Smooth muscle cell (in vitro differentiated cells): ENCODE data around the gene PFKFB3. TPM values are rescaled to one million over a fixed set of nuclear protein-coding genes. Genes with fewer than 3 reads are reported as not detected.

ENCODE experiments used
- DNase-seq: peaks from one replicate; lab custom pipeline; 2025; ENCODE audit not compliant: unreplicated experiment; lab: John Stamatoyannopoulos, UW
- H2AFZ ChIP-seq: fragments of 200-600 bp; sonication (generic); 2 replicates; pipeline ENCODE4 v1.6.0; 2016; ENCODE audit warnings: antibody characterized with exemption, low read depth, mild to moderate bottlenecking
- H3F3A ChIP-seq: fragments of 200-600 bp; sonication (generic); 2 replicates; pipeline ENCODE4 v1.6.0; 2017; ENCODE audit warnings: antibody characterized with exemption, low read depth
- H3K27ac ChIP-seq: fragments of 200-600 bp; sonication (generic); 2 replicates; pipeline ENCODE4 v1.5.1; 2016; ENCODE audit warnings: low read depth, mild to moderate bottlenecking
- H3K27me3 ChIP-seq: fragments of 200-600 bp; sonication (generic); 2 replicates; pipeline ENCODE4 v1.6.1; 2016; ENCODE audit warnings: low read depth, mild to moderate bottlenecking
- H3K36me3 ChIP-seq: fragments of 200-600 bp; sonication (generic); 2 replicates; pipeline ENCODE4 v1.5.1; 2016; ENCODE audit warnings: low read depth
- H3K4me1 ChIP-seq: fragments of 200-600 bp; sonication (generic); 2 replicates; pipeline ENCODE4 v1.5.1; 2016; ENCODE audit warnings: low read depth
- H3K4me2 ChIP-seq: fragments of 200-600 bp; sonication (generic); 2 replicates; pipeline ENCODE4 v1.6.0; 2016; ENCODE audit warnings: mild to moderate bottlenecking
- H3K4me3 ChIP-seq: fragments of 200-600 bp; sonication (generic); 2 replicates; pipeline ENCODE4 v1.5.1; 2016; ENCODE audit warnings: mild to moderate bottlenecking
- H3K79me2 ChIP-seq: fragments of 200-600 bp; sonication (generic); 2 replicates; pipeline ENCODE4 v1.6.0; 2016; ENCODE audit warnings: low read depth, mild to moderate bottlenecking
- H3K9ac ChIP-seq: fragments of 200-600 bp; sonication (generic); 2 replicates; pipeline ENCODE4 v1.6.0; 2016; ENCODE audit warnings: low read depth
- H3K9me3 ChIP-seq: fragments of 200-600 bp; sonication (generic); replicated peaks from 2 replicates; pipeline ENCODE4 v1.5.1; 2016; ENCODE audit warnings: low read depth
- H4K20me1 ChIP-seq: fragments of 200-600 bp; sonication (generic); 2 replicates; pipeline ENCODE4 v1.6.0; 2016; ENCODE audit warnings: low read depth
- CTCF ChIP-seq: fragments of 200-600 bp; sonication (generic); IDR thresholded peaks from 2 replicates; pipeline ENCODE4 v1.5.1; 2017; ENCODE audit warnings: borderline replicate concordance, mild to moderate bottlenecking, antibody characterized with exemption; ENCODE audit not compliant: insufficient read depth, poor library complexity, severe bottlenecking
- WGBS: methylation state at CpG from one replicate; pipeline ENCODE4 v1.1.7; 2016; ENCODE audit warnings: low lambda C conversion rate; 5-methylcytosine and 5-hydroxymethylcytosine counted together
- polyA plus RNA-seq: library from polyadenylated mRNA; unstranded; fragments of >200 nt; fragmentation: Nextera tagmentation; extraction: Ambion mirVana; gene quantifications from 2 replicates; pipeline ENCODE4 v1.2.1, GENCODE V29; 2016
- total RNA-seq: library from RNA; depleted of rRNA; stranded (reverse); fragments of >200 nt; gene quantifications from 2 replicates; pipeline ENCODE4 v1.2.3, GENCODE V29; 2014

PFKFB3 gene
- total and polyA plus RNA-seq, 2 experiments from 2014 or later, result 61.3 to 68.3 TPM

GRCh38 chr10:6231730-6232129, 29.0 kb downstream of the PFKFB3 start:
- no peaks in the 10 kb centered on the region for H3K9me3 ChIP-seq
- H3K79me2 ChIP-seq, result peaks cover 4% of the 10 kb centered on the region
- DNase-seq, result no peak
- H3K4me3 ChIP-seq, result no peak overlapping the region
- H3K36me3 ChIP-seq, result peaks cover 28% of the 10 kb centered on the region
- TF ChIP-seq CTCF, result no peak
- H3K27ac ChIP-seq, result no peak overlapping the region
- no peak overlapping the region for H3K9ac ChIP-seq
- H4K20me1 ChIP-seq, result peaks cover 98% of the 10 kb centered on the region
- no peak overlapping the region for H3K4me2 ChIP-seq
- peaks cover 60% of the 10 kb centered on the region for H3F3A ChIP-seq
- no peak overlapping the region for H2AFZ ChIP-seq
- no peaks in the 10 kb centered on the region for H3K4me1 ChIP-seq
- 87% methylated on average over 11 of the region's 13 CpGs for WGBS
- no peaks in the 10 kb centered on the region for H3K27me3 ChIP-seq

GRCh38 chr10:6232225-6232807, 29.6 kb downstream of the PFKFB3 start:
- H3K9me3 ChIP-seq, result no peaks in the 10 kb centered on the region
- H3K4me3 ChIP-seq, result no peak overlapping the region
- peaks cover 4% of the 10 kb centered on the region for H3K79me2 ChIP-seq
- no peak overlapping the region for H3K9ac ChIP-seq
- peaks cover 59% of the 10 kb centered on the region for H3F3A ChIP-seq
- no peak for TF ChIP-seq CTCF
- H3K27me3 ChIP-seq, result no peaks in the 10 kb centered on the region
- H3K27ac ChIP-seq, result no peak overlapping the region
- WGBS, result 91% methylated on average over 14 of the region's 15 CpGs
- no peak for DNase-seq
- no peak overlapping the region for H2AFZ ChIP-seq
- no peak overlapping the region for H3K4me2 ChIP-seq
- H3K4me1 ChIP-seq, result no peaks in the 10 kb centered on the region
- H3K36me3 ChIP-seq, result peaks cover 28% of the 10 kb centered on the region
- peaks cover 96% of the 10 kb centered on the region for H4K20me1 ChIP-seq

GRCh38 chr10:6232846-6233724, 30.4 kb downstream of the PFKFB3 start:
- no peak overlapping the region for H3K4me3 ChIP-seq
- peaks cover 28% of the 10 kb centered on the region for H3K36me3 ChIP-seq
- no peak overlapping the region for H3K4me2 ChIP-seq
- H3F3A ChIP-seq, result peaks cover 62% of the 10 kb centered on the region
- H4K20me1 ChIP-seq, result peaks cover 89% of the 10 kb centered on the region
- no peak overlapping the region for H3K9ac ChIP-seq
- DNase-seq, result no peak
- TF ChIP-seq CTCF, result no peak
- no peaks in the 10 kb centered on the region for H3K9me3 ChIP-seq
- no peak overlapping the region for H3K27ac ChIP-seq
- peaks cover under 1% of the 10 kb centered on the region for H3K79me2 ChIP-seq
- H3K27me3 ChIP-seq, result no peaks in the 10 kb centered on the region
- WGBS, result 92% methylated on average over 28 of the region's 28 CpGs
- H2AFZ ChIP-seq, result no peak overlapping the region
- H3K4me1 ChIP-seq, result no peaks in the 10 kb centered on the region
